Upper lobe of right lung (tissue), 1 donor: ENCODE results near the gene C6orf58. TPM values are rescaled to one million over a fixed set of nuclear protein-coding genes. Genes with fewer than 3 reads are reported as not detected.
"Not testable (repeated sequence)": the region's sequence is repeated elsewhere in the genome, so short reads cannot be mapped to it uniquely, and the experiment has no call there.

Experiments used
- ATAC-seq: fragments of 200-7000 bp; cut with Tn5 transposase; one replicate; pipeline ENCODE4 v1.9.1; 2020; ENCODE audit warnings: mild to moderate bottlenecking, moderate library complexity
- DNase-seq: peaks from one replicate; pipeline ENCODE4 v3.0.0-alpha.2; 2020
- H3K27ac ChIP-seq: fragments of 200-600 bp; one replicate; pipeline ENCODE4 v1.8.0; 2022
- H3K27me3 ChIP-seq: fragments of 200-600 bp; one replicate; pipeline ENCODE4 v1.8.0; 2022; ENCODE audit warnings: mild to moderate bottlenecking
- H3K36me3 ChIP-seq: fragments of 200-600 bp; one replicate; pipeline ENCODE4 v1.8.0; 2022
- H3K4me1 ChIP-seq: fragments of 200-600 bp; one replicate; pipeline ENCODE4 v1.8.0; 2022
- H3K4me3 ChIP-seq: fragments of 200-600 bp; one replicate; pipeline ENCODE4 v1.8.0; 2022; ENCODE audit warnings: mild to moderate bottlenecking
- H3K9me3 ChIP-seq: fragments of 200-600 bp; one replicate; pipeline ENCODE4 v1.8.0; 2022
- CTCF ChIP-seq: fragments of 200-600 bp; IDR thresholded peaks from one replicate; pipeline ENCODE4 v1.8.0; 2022; ENCODE audit warnings: antibody characterized with exemption
- intact Hi-C: fragments of 100-400 bp; cut with DNase I; formaldehyde crosslinking; loops from one replicate; pipeline ENCODE4 v1.11.0; 2022
- total RNA-seq: library from RNA; stranded (reverse); fragmentation: NEBNext Ultra II Directional; extraction: Animal tissue kit (Norgen Biotek cat#: 25700); gene quantifications from one replicate; pipeline ENCODE4 v1.2.1, GENCODE V29; 2021
- donor health status: DM: no; HTN: yes; CAD: no; lungs with severe emphysema.

The C6orf58 gene
- total RNA-seq, 1 donor from 2014 or later, result not detected

GRCh38 chr6:127592964-127593363 is 16.0 kb downstream of the C6orf58 start:
- Histone ChIP-seq H3K4me1 (no peaks in the 10 kb centered on the region), H3K4me3 (no peak overlapping the region), H3K9me3 (no peaks in the 10 kb centered on the region), H3K27ac (no peak overlapping the region), H3K36me3 (no peaks in the 10 kb centered on the region), H3K27me3 (no peaks in the 10 kb centered on the region)
- no peak for ATAC-seq
- intact Hi-C loops, result no loop called here
- DNase-seq, result no peak
- TF ChIP-seq CTCF, result no peak

- intact Hi-C loops, ATAC-seq: not testable (repeated sequence)
These were observed 16.5 kb downstream of the C6orf58 start for GRCh38 chr6:127593456-127593855.

GRCh38 chr6:127606131-127606562 is 29.2 kb downstream of the C6orf58 start:
- peak; percentile 72 for ATAC-seq
- Histone ChIP-seq H3K4me1 (no peaks in the 10 kb centered on the region), H3K36me3 (no peaks in the 10 kb centered on the region), H3K27ac (no peak overlapping the region), H3K4me3 (no peak overlapping the region), H3K27me3 (no peaks in the 10 kb centered on the region), H3K9me3 (peaks cover 1% of the 10 kb centered on the region)
- no peak for DNase-seq
- no peak for TF ChIP-seq CTCF
- intact Hi-C loops, result no loop called here

More at GRCh38 chr6:127593456-127593855, 16.5 kb downstream of the C6orf58 start:
- not testable (repeated sequence) for H3K36me3 ChIP-seq, H3K27ac ChIP-seq, DNase-seq, H3K4me1 ChIP-seq, H3K27me3 ChIP-seq, H3K9me3 ChIP-seq, H3K4me3 ChIP-seq

- Histone ChIP-seq H3K4me3 (no peak overlapping the region), H3K36me3 (no peaks in the 10 kb centered on the region), H3K27me3 (no peaks in the 10 kb centered on the region), H3K9me3 (no peaks in the 10 kb centered on the region), H3K4me1 (no peaks in the 10 kb centered on the region), H3K27ac (no peak overlapping the region)
- no peak for ATAC-seq
- no peak for TF ChIP-seq CTCF
- no peak for DNase-seq
- intact Hi-C loops, result no loop called here
These were observed 31.7 kb downstream of the C6orf58 start for GRCh38 chr6:127608554-127609270.

GRCh38 chr6:127618729-127619128 is 41.8 kb downstream of the C6orf58 start:
- DNase-seq (no peak), ATAC-seq (no peak)
- H3K9me3 ChIP-seq, result no peaks in the 10 kb centered on the region
- intact Hi-C loops, result no loop called here
- no peaks in the 10 kb centered on the region for H3K4me1 ChIP-seq
- H3K4me3 ChIP-seq, result no peak overlapping the region
- no peaks in the 10 kb centered on the region for H3K36me3 ChIP-seq
- H3K27ac ChIP-seq, result no peak overlapping the region
- no peaks in the 10 kb centered on the region for H3K27me3 ChIP-seq
- no peak for TF ChIP-seq CTCF

- intact Hi-C loops, result no loop called here
- no peaks in the 10 kb centered on the region for H3K9me3 ChIP-seq
- H3K4me1 ChIP-seq, result no peaks in the 10 kb centered on the region
- no peak overlapping the region for H3K4me3 ChIP-seq
- ATAC-seq (no peak), DNase-seq (no peak)
- no peaks in the 10 kb centered on the region for H3K36me3 ChIP-seq
- H3K27ac ChIP-seq, result no peak overlapping the region
- no peak for TF ChIP-seq CTCF
- H3K27me3 ChIP-seq, result no peaks in the 10 kb centered on the region
These were observed 53.8 kb downstream of the C6orf58 start for GRCh38 chr6:127630800-127631199.
